HG03378 (cell line): ENCODE measurements around the gene ARHGEF9.
"Not testable (repeated sequence)": the region's sequence is repeated elsewhere in the genome, so short reads cannot be mapped to it uniquely, and the experiment has no call there.

Experiments used
- ATAC-seq: cut with Tn5 transposase; IDR thresholded peaks from one replicate; pipeline ENCODE4 v1.9.1; 2021; ENCODE audit warnings: mild to moderate bottlenecking, moderate library complexity; ENCODE audit not compliant: unreplicated experiment

ARHGEF9 gene

GRCh38 chrX:63784902-63785707, at the start of gene ARHGEF9:
Gene ARHGEF9, minus strand, starts transcription at chrX:63785214. Its CDS starts 69 bp downstream, at chrX:63785145.
- no peak for ATAC-seq

GRCh38 chrX:63825446-63825845, 40.4 kb upstream of the ARHGEF9 start:
- ATAC-seq, result not testable (repeated sequence)

GRCh38 chrX:63818156-63818555, 33.1 kb upstream of the ARHGEF9 start:
- ATAC-seq, result no peak

GRCh38 chrX:63817696-63818095, 32.7 kb upstream of the ARHGEF9 start:
- no peak for ATAC-seq

- ATAC-seq, result no peak
These were observed 27.8 kb upstream of the ARHGEF9 start for GRCh38 chrX:63812823-63813222.

GRCh38 chrX:63810746-63811145, 25.7 kb upstream of the ARHGEF9 start:
- no peak for ATAC-seq

GRCh38 chrX:63809173-63809572, 24.2 kb upstream of the ARHGEF9 start:
- ATAC-seq, result no peak

GRCh38 chrX:63795406-63795805, 10.4 kb upstream of the ARHGEF9 start:
- not testable (repeated sequence) for ATAC-seq

GRCh38 chrX:63785708-63786040, 660 bp upstream of the ARHGEF9 start:
- ATAC-seq, result no peak

- ATAC-seq, result no peak
These were observed 590 bp downstream of the ARHGEF9 start for GRCh38 chrX:63784346-63784901.

GRCh38 chrX:63782515-63782914, 2.5 kb downstream of the ARHGEF9 start:
- ATAC-seq, result no peak

GRCh38 chrX:63768760-63769159, 16.3 kb downstream of the ARHGEF9 start:
- ATAC-seq, result no peak

GRCh38 chrX:63765712-63766111, 19.3 kb downstream of the ARHGEF9 start:
- no peak for ATAC-seq

- ATAC-seq, result no peak
These were observed 20.1 kb downstream of the ARHGEF9 start for GRCh38 chrX:63764946-63765345.

GRCh38 chrX:63761639-63762038, 23.4 kb downstream of the ARHGEF9 start:
- peak; percentile 81 for ATAC-seq

GRCh38 chrX:63758011-63758410, 27.0 kb downstream of the ARHGEF9 start:
- ATAC-seq, result no peak

- ATAC-seq, result peak; percentile 35
These were observed 29.1 kb downstream of the ARHGEF9 start for GRCh38 chrX:63755892-63756291.

GRCh38 chrX:63754860-63755579, 30.0 kb downstream of the ARHGEF9 start:
- peak; percentile 97 for ATAC-seq

- ATAC-seq, result no peak
These were observed 30.7 kb downstream of the ARHGEF9 start for GRCh38 chrX:63754136-63754859.

GRCh38 chrX:63751481-63751880, 33.5 kb downstream of the ARHGEF9 start:
- ATAC-seq, result no peak

- ATAC-seq, result no peak
These were observed 34.2 kb downstream of the ARHGEF9 start for GRCh38 chrX:63750811-63751210.
